H1 (cell line): ENCODE measurements around the gene VAPB. TPM values are rescaled to one million over a fixed set of nuclear protein-coding genes. Genes with fewer than 3 reads are reported as not detected.

ENCODE experiments used
- BACH1 ChIP-seq: IDR thresholded peaks from 2 replicates; pipeline ENCODE4 v1.6.1; 2012; ENCODE audit warnings: low read length, improper control_type of control experiment
- CREB1 ChIP-seq: IDR thresholded peaks from 2 replicates; pipeline ENCODE4 v1.6.1; 2012; ENCODE audit warnings: inconsistent platforms
- FOSL1 ChIP-seq: IDR thresholded peaks from 2 replicates; pipeline ENCODE4 v1.6.1; 2011; ENCODE audit warnings: mild to moderate bottlenecking, low read depth, low read length, moderate library complexity; ENCODE audit not compliant: insufficient read depth
- NRF1 ChIP-seq: IDR thresholded peaks from 2 replicates; pipeline ENCODE4 v1.6.1; 2011; ENCODE audit warnings: mild to moderate bottlenecking, low read depth, low read length, improper control_type of control experiment
- PHF8 ChIP-seq: fragments of 200-600 bp; sonication (generic); conservative IDR thresholded peaks from 2 replicates; pipeline ENCODE4 v1.7.1; 2012; ENCODE audit warnings: low read depth, mild to moderate bottlenecking, inconsistent platforms, low read length, moderate library complexity
- POLR2A ChIP-seq, 2 experiments: IDR thresholded peaks; 1 replicate in 1 of 2; 2 replicates in 1 of 2; pipeline ENCODE4 v1.6.1; 2011; ENCODE audit warnings: low read depth in 2 of 2, low read length in 2 of 2, mild to moderate bottlenecking in 2 of 2; ENCODE audit errors: control extremely low read depth in 1 of 2
- SP2 ChIP-seq: IDR thresholded peaks from 2 replicates; pipeline ENCODE4 v1.6.1; 2012; ENCODE audit warnings: mild to moderate bottlenecking, low read length, inconsistent platforms
- polyA plus RNA-seq, 7 experiments: library from polyadenylated mRNA; depleted of rRNA in 3 of 7; stranded (reverse) in 5 of 7; unstranded in 2 of 7; fragments of >200 nt in 5 of 7; fragments of 200-250 nt in 2 of 7; gene quantifications; 1 replicate in 5 of 7; 2 replicates in 1 of 7; 4 replicates in 1 of 7; pipeline versions ENCODE4 v1.2.1 to v1.2.3, GENCODE V29; 2011 to 2013; ENCODE audit warnings: missing spikeins in 2 of 7, mixed read lengths in 2 of 7
- total RNA-seq: library from RNA; stranded (reverse); fragmentation: NEBNext Ultra II Directional; extraction: Animal tissue kit (Norgen Biotek cat#: 25700); gene quantifications from 2 replicates; pipeline ENCODE4 v1.2.1, GENCODE V29; 2021

Gene VAPB
- total and polyA plus RNA-seq, 2 of the 8 experiments (the other 6 are each of a cell fraction or from before 2014, with no cell fraction given) = 24.4 to 62.8 TPM

- TF ChIP-seq PHF8 (no peak), NRF1 (no peak), SP2 (no peak), CREB1 (no peak), FOSL1 (no peak), BACH1 (no peak), POLR2A (IDR thresholded peaks at IDR 0.05; ENCODE audit: control extremely low read depth in 1 of 2, low read depth in 2 of 2, low read length in 2 of 2) (no peak)
These were observed 109.5 kb downstream of the VAPB start (continued) for GRCh38 chr20:58498470-58499068.
